Measurements from ENCODE around the gene FN3KRP. TPM values are rescaled to one million over a fixed set of nuclear protein-coding genes. Genes with fewer than 3 reads are reported as not detected.

The FN3KRP gene
- total and polyA plus RNA-seq, 2 of the 13 experiments (the other 11 are each of a cell fraction or from before 2014, with no cell fraction given): 22.4 to 28.2 TPM

DNA sequence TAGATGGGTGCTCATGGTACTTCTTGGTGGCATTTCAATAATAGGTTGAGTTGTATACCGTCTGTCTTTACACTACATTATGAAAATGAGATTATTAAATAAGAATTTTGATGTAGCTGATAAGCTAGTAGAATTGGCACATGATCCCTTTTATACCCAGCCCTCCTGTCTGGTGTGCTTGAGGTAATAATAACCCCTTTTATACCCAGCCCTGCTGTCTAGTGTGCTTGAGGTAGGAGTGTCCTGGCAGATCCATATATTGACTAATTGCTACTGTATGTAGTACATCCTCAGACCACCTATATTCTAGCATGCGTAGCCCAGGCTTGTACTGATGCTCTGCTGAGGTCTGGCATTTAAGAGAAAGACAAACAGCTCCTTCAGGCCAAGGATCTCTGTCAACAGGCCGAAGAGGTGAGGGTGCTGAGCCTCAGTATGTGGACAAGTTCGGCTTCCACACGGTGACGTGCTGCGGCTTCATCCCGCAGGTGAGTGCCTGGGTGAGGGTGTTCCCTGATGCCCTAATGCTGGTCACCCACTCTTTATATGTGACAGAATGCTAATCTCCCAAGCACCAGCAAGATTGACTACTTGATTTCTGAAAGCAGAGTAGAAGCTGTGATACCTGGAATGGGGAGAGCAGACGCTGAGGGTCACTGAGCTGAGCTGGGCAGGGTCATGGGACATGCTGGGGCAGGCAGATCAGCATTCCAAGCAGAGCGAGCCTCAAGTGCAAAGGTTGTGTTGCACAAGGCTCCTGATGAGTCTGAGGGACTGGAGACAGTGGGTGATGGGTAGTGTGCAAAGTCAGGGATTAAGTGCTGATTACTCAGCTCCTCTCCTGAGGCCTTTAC, 24.6 kb downstream of the FN3KRP start (continued):
- TF ChIP-seq ZMAT3 (CRISPR knock-in tag; conservative IDR thresholded peaks at IDR 0.05): peak; percentile 91; the same call in 1 of the 2 replicates
- TF ChIP-seq, protein P1, sequence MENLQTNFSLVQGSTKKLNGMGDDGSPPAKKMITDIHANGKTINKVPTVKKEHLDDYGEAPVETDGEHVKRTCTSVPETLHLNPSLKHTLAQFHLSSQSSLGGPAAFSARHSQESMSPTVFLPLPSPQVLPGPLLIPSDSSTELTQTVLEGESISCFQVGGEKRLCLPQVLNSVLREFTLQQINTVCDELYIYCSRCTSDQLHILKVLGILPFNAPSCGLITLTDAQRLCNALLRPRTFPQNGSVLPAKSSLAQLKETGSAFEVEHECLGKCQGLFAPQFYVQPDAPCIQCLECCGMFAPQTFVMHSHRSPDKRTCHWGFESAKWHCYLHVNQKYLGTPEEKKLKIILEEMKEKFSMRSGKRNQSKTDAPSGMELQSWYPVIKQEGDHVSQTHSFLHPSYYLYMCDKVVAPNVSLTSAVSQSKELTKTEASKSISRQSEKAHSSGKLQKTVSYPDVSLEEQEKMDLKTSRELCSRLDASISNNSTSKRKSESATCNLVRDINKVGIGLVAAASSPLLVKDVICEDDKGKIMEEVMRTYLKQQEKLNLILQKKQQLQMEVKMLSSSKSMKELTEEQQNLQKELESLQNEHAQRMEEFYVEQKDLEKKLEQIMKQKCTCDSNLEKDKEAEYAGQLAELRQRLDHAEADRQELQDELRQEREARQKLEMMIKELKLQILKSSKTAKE (CRISPR knock-in tag; IDR thresholded peaks at IDR 0.05; ENCODE audit: borderline replicate concordance): peak; percentile 91
- peak; percentile 55; the same call in 1 of the 2 replicates for TF ChIP-seq ZNF569 (CRISPR knock-in tag; IDR thresholded peaks at IDR 0.05; ENCODE audit: borderline replicate concordance)
- TF ChIP-seq ZNF572 (CRISPR knock-in tag; IDR thresholded peaks at IDR 0.05): no peak
- peak; percentile 81 for TF ChIP-seq PPARG (CRISPR knock-in tag; conservative IDR thresholded peaks at IDR 0.05)
- TF ChIP-seq ZKSCAN5 (CRISPR knock-in tag; IDR thresholded peaks at IDR 0.05): no peak
- peak; percentile 66; the same call in 1 of the 2 replicates for TF ChIP-seq CHD2 (IDR thresholded peaks at IDR 0.05; ENCODE audit: low read depth, low read length)
- TF ChIP-seq KLF9 (CRISPR knock-in tag; IDR thresholded peaks at IDR 0.05; ENCODE audit: low read depth): no peak
- TF ChIP-seq, protein P2, sequence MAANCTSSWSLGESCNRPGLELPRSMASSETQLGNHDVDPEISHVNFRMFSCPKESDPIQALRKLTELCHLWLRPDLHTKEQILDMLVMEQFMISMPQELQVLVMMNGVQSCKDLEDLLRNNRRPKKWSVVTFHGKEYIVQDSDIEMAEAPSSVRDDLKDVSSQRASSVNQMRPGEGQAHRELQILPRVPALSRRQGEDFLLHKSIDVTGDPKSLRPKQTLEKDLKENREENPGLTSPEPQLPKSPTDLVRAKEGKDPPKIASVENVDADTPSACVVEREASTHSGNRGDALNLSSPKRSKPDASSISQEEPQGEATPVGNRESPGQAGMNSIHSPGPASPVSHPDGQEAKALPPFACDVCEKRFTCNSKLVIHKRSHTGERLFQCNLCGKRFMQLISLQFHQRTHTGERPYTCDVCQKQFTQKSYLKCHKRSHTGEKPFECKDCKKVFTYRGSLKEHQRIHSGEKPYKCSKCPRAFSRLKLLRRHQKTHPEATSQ (CRISPR knock-in tag; IDR thresholded peaks at IDR 0.05; ENCODE audit: borderline replicate concordance): no peak; the same call in 1 of the 2 replicates
- TF ChIP-seq EZH2 (conservative IDR thresholded peaks at IDR 0.05; ENCODE audit: low read depth, low read length): no peak
- TF ChIP-seq, protein P3, sequence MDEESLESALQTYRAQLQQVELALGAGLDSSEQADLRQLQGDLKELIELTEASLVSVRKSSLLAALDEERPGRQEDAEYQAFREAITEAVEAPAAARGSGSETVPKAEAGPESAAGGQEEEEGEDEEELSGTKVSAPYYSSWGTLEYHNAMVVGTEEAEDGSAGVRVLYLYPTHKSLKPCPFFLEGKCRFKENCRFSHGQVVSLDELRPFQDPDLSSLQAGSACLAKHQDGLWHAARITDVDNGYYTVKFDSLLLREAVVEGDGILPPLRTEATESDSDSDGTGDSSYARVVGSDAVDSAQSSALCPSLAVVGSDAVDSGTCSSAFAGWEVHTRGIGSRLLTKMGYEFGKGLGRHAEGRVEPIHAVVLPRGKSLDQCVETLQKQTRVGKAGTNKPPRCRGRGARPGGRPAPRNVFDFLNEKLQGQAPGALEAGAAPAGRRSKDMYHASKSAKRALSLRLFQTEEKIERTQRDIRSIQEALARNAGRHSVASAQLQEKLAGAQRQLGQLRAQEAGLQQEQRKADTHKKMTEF (CRISPR knock-in tag; IDR thresholded peaks at IDR 0.05): peak; percentile 92
- TF ChIP-seq ZBTB7A (CRISPR knock-in tag; IDR thresholded peaks at IDR 0.05): 0 out of 2 replicates have a peak, but pooled peaks have one; percentile 74
- TF ChIP-seq ZSCAN22 (CRISPR knock-in tag; IDR thresholded peaks at IDR 0.05): no peak
- peak; percentile 86 for TF ChIP-seq GFI1 (CRISPR knock-in tag; IDR thresholded peaks at IDR 0.05; ENCODE audit: borderline replicate concordance)
- peak; percentile 96 for TF ChIP-seq RXRB (CRISPR knock-in tag; IDR thresholded peaks at IDR 0.05; ENCODE audit: borderline replicate concordance)
- TF ChIP-seq SMAD1 (CRISPR knock-in tag; IDR thresholded peaks at IDR 0.05; ENCODE audit: borderline replicate concordance, low read depth): no peak
- TF ChIP-seq, protein P4, sequence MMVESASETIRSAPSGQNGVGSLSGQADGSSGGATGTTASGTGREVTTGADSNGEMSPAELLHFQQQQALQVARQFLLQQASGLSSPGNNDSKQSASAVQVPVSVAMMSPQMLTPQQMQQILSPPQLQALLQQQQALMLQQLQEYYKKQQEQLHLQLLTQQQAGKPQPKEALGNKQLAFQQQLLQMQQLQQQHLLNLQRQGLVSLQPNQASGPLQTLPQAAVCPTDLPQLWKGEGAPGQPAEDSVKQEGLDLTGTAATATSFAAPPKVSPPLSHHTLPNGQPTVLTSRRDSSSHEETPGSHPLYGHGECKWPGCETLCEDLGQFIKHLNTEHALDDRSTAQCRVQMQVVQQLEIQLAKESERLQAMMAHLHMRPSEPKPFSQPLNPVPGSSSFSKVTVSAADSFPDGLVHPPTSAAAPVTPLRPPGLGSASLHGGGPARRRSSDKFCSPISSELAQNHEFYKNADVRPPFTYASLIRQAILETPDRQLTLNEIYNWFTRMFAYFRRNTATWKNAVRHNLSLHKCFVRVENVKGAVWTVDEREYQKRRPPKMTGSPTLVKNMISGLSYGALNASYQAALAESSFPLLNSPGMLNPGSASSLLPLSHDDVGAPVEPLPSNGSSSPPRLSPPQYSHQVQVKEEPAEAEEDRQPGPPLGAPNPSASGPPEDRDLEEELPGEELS (CRISPR knock-in tag; IDR thresholded peaks at IDR 0.05): peak; percentile 68
- TF ChIP-seq PRPF4 (IDR thresholded peaks at IDR 0.05; ENCODE audit: low read depth, low read length, poor library complexity, severe bottlenecking): no peak
- peak; percentile 52; the same call in 1 of the 2 replicates for TF ChIP-seq CBFB (CRISPR knock-in tag; IDR thresholded peaks at IDR 0.05)
- TF ChIP-seq ZNF44 (CRISPR knock-in tag; IDR thresholded peaks at IDR 0.05): no peak
- TF ChIP-seq, protein P5, sequence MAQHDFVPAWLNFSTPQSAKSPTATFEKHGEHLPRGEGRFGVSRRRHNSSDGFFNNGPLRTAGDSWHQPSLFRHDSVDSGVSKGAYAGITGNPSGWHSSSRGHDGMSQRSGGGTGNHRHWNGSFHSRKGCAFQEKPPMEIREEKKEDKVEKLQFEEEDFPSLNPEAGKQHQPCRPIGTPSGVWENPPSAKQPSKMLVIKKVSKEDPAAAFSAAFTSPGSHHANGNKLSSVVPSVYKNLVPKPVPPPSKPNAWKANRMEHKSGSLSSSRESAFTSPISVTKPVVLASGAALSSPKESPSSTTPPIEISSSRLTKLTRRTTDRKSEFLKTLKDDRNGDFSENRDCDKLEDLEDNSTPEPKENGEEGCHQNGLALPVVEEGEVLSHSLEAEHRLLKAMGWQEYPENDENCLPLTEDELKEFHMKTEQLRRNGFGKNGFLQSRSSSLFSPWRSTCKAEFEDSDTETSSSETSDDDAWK (CRISPR knock-in tag; IDR thresholded peaks at IDR 0.05): no peak
